ENCODE data around the gene CDH23.

Gene CDH23

DNA sequence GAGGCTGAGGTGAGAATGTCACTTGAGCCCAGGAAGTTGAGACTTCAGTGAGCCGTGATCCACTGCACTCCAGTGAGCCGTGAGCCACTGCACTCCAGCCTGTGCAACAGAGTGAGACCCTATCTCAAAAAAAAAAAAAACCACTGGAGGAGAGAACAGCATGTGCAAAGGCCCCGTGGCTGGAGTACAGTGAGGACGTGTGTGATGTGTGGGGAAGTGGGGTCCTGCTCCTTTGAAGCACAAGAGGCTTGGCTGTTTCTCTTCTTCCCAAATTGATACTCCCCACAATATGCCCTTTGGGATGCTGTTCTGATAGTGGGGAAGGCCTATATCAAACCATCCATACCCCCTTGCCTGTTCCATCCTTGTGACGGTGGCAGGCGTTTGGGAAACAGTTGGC is 254.7 kb downstream of the CDH23 start:
- POLR2A ChIA-PET: no interaction called here
- CTCF ChIA-PET: interaction anchor here (1.0 kb wide), 1 partner anchor 46 kb away, joined by 5 read pairs; no protein-coding TSS in a partner anchor
- TF ChIP-seq PKNOX1 (IDR thresholded peaks at IDR 0.05) (no peak), ZNF384 (IDR thresholded peaks at IDR 0.05) (no peak), FOXM1 (IDR thresholded peaks at IDR 0.05; ENCODE audit: borderline replicate concordance) (no peak), TARDBP (IDR thresholded peaks at IDR 0.05) (no peak), BHLHE40 (IDR thresholded peaks at IDR 0.05; ENCODE audit: borderline replicate concordance) (no peak), SUZ12 (IDR thresholded peaks at IDR 0.05) (no peak)
- DNase-seq (ENCODE audit: extremely low spot score): no peak

DNA sequence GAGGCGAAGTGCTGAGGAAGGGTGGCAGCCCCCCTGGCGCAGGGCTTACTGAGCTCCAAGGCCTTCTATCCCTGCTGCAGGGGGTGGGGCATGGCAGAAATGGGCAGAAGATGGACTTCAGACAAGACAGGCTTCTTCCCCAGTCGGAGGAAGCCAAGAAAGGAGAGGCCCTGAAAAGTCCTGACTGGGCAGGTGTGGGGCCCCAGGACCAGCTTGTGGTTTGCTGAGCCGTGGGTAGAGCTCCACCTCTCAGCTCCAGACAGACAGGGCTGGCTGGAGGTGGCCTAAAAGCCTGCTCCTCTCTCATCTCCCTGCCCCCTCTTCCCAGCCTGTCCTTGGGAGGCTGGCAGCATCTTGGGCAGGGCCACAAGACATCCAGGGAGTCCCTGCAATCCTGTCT is 255.2 kb downstream of the CDH23 start:
- DNase-seq (ENCODE audit: extremely low spot score): no peak
- TF ChIP-seq PKNOX1 (IDR thresholded peaks at IDR 0.05): no peak
- TF ChIP-seq BHLHE40 (IDR thresholded peaks at IDR 0.05; ENCODE audit: borderline replicate concordance): no peak
- no peak for TF ChIP-seq NFRKB (IDR thresholded peaks at IDR 0.05)
- TF ChIP-seq TARDBP (IDR thresholded peaks at IDR 0.05): no peak
- TF ChIP-seq ARNT (IDR thresholded peaks at IDR 0.05): no peak
- no peak for TF ChIP-seq L3MBTL2 (conservative IDR thresholded peaks at IDR 0.05)
- TF ChIP-seq LEF1 (IDR thresholded peaks at IDR 0.05; ENCODE audit: borderline replicate concordance): no peak
- no peak for TF ChIP-seq SUZ12 (IDR thresholded peaks at IDR 0.05)
- TF ChIP-seq SP1 (IDR thresholded peaks at IDR 0.05): no peak
- TF ChIP-seq CTBP1 (IDR thresholded peaks at IDR 0.05; ENCODE audit: borderline replicate concordance): no peak
- TF ChIP-seq FOXK2 (IDR thresholded peaks at IDR 0.05): no peak
- no peak for TF ChIP-seq HDGF (IDR thresholded peaks at IDR 0.05; ENCODE audit: borderline replicate concordance)
- TF ChIP-seq FOXA1 (IDR thresholded peaks at IDR 0.05): no peak
- no peak for TF ChIP-seq ELF4 (IDR thresholded peaks at IDR 0.05)
- TF ChIP-seq ZNF384 (IDR thresholded peaks at IDR 0.05): no peak
- TF ChIP-seq FOXM1 (IDR thresholded peaks at IDR 0.05; ENCODE audit: borderline replicate concordance): no peak
- ChIA-PET POLR2A (no interaction called here), CTCF (interaction anchor here (1.0 to 1.6 kb wide), 2 partner anchors 17 to 45 kb away, joined by 3 to 5 read pairs; no protein-coding TSS in a partner anchor)

- DNase-seq (ENCODE audit: extremely low spot score): no peak
- POLR2A ChIA-PET: no interaction called here
- CTCF ChIA-PET: interaction anchor here (1.6 kb wide), 1 partner anchor 18 kb away, joined by 3 read pairs; no protein-coding TSS in a partner anchor
- no peak for TF ChIP-seq ELF4 (IDR thresholded peaks at IDR 0.05)
- no peak for TF ChIP-seq ZNF384 (IDR thresholded peaks at IDR 0.05)
- no peak for TF ChIP-seq HDGF (IDR thresholded peaks at IDR 0.05; ENCODE audit: borderline replicate concordance)
- TF ChIP-seq NFRKB (IDR thresholded peaks at IDR 0.05): no peak
- no peak for TF ChIP-seq ARNT (IDR thresholded peaks at IDR 0.05)
- no peak for TF ChIP-seq PKNOX1 (IDR thresholded peaks at IDR 0.05)
- no peak for TF ChIP-seq SP1 (IDR thresholded peaks at IDR 0.05)
- no peak for TF ChIP-seq L3MBTL2 (conservative IDR thresholded peaks at IDR 0.05)
- TF ChIP-seq CTBP1 (IDR thresholded peaks at IDR 0.05; ENCODE audit: borderline replicate concordance): no peak
- TF ChIP-seq FOXK2 (IDR thresholded peaks at IDR 0.05): no peak
- TF ChIP-seq FOXM1 (IDR thresholded peaks at IDR 0.05; ENCODE audit: borderline replicate concordance): no peak
- TF ChIP-seq TARDBP (IDR thresholded peaks at IDR 0.05): no peak
- TF ChIP-seq FOXA1 (IDR thresholded peaks at IDR 0.05): no peak
- no peak for TF ChIP-seq BHLHE40 (IDR thresholded peaks at IDR 0.05; ENCODE audit: borderline replicate concordance)
- TF ChIP-seq SUZ12 (IDR thresholded peaks at IDR 0.05): no peak
- TF ChIP-seq LEF1 (IDR thresholded peaks at IDR 0.05; ENCODE audit: borderline replicate concordance): no peak
Observed at GRCh38 chr10:71653044-71653443, 256.3 kb downstream of the CDH23 start.

GRCh38 chr10:71656220-71656619 is 259.5 kb downstream of the CDH23 start:
- ChIA-PET CTCF (no interaction called here), POLR2A (no interaction called here)
- TF ChIP-seq ZNF384 (IDR thresholded peaks at IDR 0.05) (no peak), LEF1 (IDR thresholded peaks at IDR 0.05; ENCODE audit: borderline replicate concordance) (no peak), PKNOX1 (IDR thresholded peaks at IDR 0.05) (no peak), SUZ12 (IDR thresholded peaks at IDR 0.05) (no peak), SP1 (IDR thresholded peaks at IDR 0.05) (no peak), BHLHE40 (IDR thresholded peaks at IDR 0.05; ENCODE audit: borderline replicate concordance) (no peak), ELF4 (IDR thresholded peaks at IDR 0.05) (no peak)
- DNase-seq (ENCODE audit: extremely low spot score): no peak

DNA sequence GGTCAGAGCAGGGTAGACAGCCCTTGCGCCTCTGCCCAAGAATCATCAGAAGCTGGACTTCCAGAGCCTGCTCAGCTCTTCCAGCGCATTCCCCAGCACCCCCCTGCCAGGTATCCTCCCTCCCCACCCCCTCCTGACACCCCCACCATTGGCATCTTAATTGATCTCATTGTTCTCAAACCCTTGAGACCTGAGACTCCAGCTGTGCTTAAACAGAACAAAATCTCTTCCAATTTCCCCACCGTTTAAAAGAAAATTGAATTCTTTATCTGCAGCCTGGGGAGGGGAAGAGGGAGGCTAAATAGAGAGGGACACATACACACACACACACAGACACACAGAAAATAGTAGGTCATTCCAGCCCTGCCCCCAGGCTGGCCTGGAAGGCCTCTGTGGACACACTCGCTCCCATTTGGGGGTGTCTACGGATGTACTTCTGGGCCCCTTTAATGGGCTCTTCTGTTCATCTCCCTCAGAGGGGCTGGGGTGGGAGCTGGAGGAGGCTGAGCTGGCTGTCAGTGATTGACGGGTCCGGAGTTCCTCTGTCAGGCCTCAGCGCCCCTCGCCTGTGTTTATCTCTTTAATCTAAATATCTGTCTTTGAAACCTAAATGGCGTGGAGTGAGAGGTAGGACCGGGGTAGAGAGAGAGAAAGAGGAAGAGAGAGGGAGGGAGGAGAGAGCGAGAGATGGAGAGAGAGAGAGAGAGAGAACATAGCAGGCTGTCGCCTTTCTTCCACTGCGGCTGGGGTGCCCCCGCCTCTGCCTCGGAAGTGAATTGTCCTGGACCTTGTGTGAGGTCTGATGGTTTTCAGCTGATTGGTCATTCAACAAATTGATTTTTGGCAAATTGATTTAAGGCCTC is 261.1 kb downstream of the CDH23 start:
- ChIA-PET CTCF (interaction anchor here (1.5 kb wide), 1 partner anchor 39 kb away, joined by 6 read pairs; no protein-coding TSS in a partner anchor), POLR2A (interaction anchor here (0.7 kb wide), 1 partner anchor 115 kb away, joined by 3 read pairs; no protein-coding TSS in a partner anchor)
- no peak for DNase-seq (ENCODE audit: extremely low spot score)
- TF ChIP-seq SP1 (IDR thresholded peaks at IDR 0.05) (no peak), L3MBTL2 (conservative IDR thresholded peaks at IDR 0.05) (no peak), HDGF (IDR thresholded peaks at IDR 0.05; ENCODE audit: borderline replicate concordance) (no peak), BHLHE40 (IDR thresholded peaks at IDR 0.05; ENCODE audit: borderline replicate concordance) (no peak), TARDBP (IDR thresholded peaks at IDR 0.05) (no peak), PKNOX1 (IDR thresholded peaks at IDR 0.05) (no peak), LEF1 (IDR thresholded peaks at IDR 0.05; ENCODE audit: borderline replicate concordance) (no peak), ELF4 (IDR thresholded peaks at IDR 0.05) (no peak), ZNF384 (IDR thresholded peaks at IDR 0.05) (no peak), FOXA1 (IDR thresholded peaks at IDR 0.05) (no peak), ARNT (IDR thresholded peaks at IDR 0.05) (no peak), FOXK2 (IDR thresholded peaks at IDR 0.05) (no peak), FOXM1 (IDR thresholded peaks at IDR 0.05; ENCODE audit: borderline replicate concordance) (no peak), CTBP1 (IDR thresholded peaks at IDR 0.05; ENCODE audit: borderline replicate concordance) (no peak), NFRKB (IDR thresholded peaks at IDR 0.05) (no peak), SUZ12 (IDR thresholded peaks at IDR 0.05) (no peak)

All from HEK293T (cell line).